BE2C (cell line): Measurements from ENCODE around the gene UBL3.

Experiments
- DNase-seq: peaks from one replicate; pipeline ENCODE4 v3.0.0-alpha.2; 2020
- H3K27me3 ChIP-seq: fragments of 250-450 bp; sonication (Bioruptor Pico); 2 replicates; pipeline ENCODE4 v1.5.1; 2020; ENCODE audit warnings: mild to moderate bottlenecking
- H3K36me3 ChIP-seq: fragments of 250-450 bp; sonication (Bioruptor Pico); 2 replicates; pipeline ENCODE4 v1.5.1; 2020; ENCODE audit warnings: mild to moderate bottlenecking
- H3K4me1 ChIP-seq: fragments of 250-450 bp; sonication (Bioruptor Pico); 2 replicates; pipeline ENCODE4 v1.5.1; 2020
- H3K4me3 ChIP-seq: 2 replicates; pipeline ENCODE4 v1.5.1; 2011; ENCODE audit warnings: low read depth, low read length
- H3K9me3 ChIP-seq: fragments of 250-450 bp; sonication (Bioruptor Pico); 2 replicates; pipeline ENCODE4 v1.5.1; 2020
- TF ChIP-seq, protein P1 (sequence below): IDR thresholded peaks from 2 replicates; pipeline ENCODE4 v1.5.1; 2012; ENCODE audit warnings: mild to moderate bottlenecking, low read depth, low read length

UBL3 gene

DNA sequence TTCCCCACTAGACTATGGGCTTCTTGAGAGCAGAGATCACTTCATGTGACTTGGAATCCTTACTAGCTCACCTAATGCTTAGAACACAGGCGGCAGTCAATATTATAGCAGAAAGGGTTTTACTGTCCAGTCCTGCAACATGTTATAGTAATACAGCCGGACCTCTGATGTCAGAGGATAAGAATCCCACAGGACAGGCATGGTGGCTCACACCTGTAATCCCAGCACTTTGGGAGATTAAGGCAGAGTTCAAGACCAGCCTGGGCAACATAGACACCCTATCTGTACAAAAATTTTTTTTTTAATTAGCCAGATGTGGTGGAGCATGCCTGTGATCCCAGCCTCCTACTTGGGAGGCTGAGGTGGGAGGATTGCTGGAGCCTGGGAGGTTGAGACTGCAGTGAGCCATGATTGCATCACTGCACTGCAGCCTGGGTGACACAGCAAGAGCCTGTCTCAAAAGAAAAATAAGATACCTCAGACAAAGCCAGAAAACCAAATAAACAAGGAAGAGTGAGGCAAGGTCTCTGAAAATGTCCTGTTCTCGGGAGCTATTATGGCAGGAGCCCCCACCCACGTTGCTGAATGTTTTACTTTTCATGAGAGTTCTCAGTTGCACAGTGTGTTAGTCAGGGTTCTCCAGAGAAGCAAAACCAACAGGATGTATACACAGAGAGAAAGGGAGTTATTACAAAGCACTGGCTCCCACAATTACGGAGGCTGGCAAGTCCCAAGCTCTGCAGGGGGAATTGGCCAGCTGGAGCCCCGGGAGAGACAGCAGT is 100.8 kb downstream of the UBL3 start:
- no peak overlapping the region for H3K4me3 ChIP-seq
- H3K9me3 ChIP-seq, result no peaks in the 10 kb centered on the region
- DNase-seq, result no peak

DNA sequence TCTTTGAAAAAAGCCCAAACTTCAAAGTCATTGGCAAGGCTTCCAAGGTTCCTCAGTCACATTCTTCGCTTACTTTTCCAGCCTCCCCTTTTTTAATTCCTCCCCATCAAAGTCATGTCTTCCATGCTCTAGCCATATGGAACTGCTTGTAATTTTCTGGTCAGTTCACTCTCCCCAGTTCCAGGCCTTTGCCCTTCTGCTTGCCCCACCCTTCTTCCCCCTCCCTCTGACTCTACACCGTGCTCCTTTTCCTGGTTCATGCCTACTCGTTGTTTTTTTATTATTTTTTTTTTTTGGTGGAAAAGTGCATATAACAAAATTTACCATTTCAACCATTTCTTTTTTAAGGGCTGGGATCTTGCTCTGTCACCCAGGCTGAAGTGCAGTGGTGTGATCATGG is 102.3 kb downstream of the UBL3 start:
- Histone ChIP-seq H3K27me3 (no peaks in the 10 kb centered on the region), H3K36me3 (no peaks in the 10 kb centered on the region), H3K4me1 (peaks cover 4% of the 10 kb centered on the region), H3K9me3 (no peaks in the 10 kb centered on the region), H3K4me3 (no peak overlapping the region)
- TF ChIP-seq, protein P1, sequence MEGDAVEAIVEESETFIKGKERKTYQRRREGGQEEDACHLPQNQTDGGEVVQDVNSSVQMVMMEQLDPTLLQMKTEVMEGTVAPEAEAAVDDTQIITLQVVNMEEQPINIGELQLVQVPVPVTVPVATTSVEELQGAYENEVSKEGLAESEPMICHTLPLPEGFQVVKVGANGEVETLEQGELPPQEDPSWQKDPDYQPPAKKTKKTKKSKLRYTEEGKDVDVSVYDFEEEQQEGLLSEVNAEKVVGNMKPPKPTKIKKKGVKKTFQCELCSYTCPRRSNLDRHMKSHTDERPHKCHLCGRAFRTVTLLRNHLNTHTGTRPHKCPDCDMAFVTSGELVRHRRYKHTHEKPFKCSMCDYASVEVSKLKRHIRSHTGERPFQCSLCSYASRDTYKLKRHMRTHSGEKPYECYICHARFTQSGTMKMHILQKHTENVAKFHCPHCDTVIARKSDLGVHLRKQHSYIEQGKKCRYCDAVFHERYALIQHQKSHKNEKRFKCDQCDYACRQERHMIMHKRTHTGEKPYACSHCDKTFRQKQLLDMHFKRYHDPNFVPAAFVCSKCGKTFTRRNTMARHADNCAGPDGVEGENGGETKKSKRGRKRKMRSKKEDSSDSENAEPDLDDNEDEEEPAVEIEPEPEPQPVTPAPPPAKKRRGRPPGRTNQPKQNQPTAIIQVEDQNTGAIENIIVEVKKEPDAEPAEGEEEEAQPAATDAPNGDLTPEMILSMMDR, result no peak
- no peak for DNase-seq

More for the DNA sequence above, 100.8 kb downstream of the UBL3 start:
- 0 out of 2 replicates have a peak, but pooled peaks cover 2% of the 10 kb centered on the region for H3K4me1 ChIP-seq
- H3K27me3 ChIP-seq, result no peaks in the 10 kb centered on the region
- TF ChIP-seq, protein P1, result no peak
- no peaks in the 10 kb centered on the region for H3K36me3 ChIP-seq

DNA sequence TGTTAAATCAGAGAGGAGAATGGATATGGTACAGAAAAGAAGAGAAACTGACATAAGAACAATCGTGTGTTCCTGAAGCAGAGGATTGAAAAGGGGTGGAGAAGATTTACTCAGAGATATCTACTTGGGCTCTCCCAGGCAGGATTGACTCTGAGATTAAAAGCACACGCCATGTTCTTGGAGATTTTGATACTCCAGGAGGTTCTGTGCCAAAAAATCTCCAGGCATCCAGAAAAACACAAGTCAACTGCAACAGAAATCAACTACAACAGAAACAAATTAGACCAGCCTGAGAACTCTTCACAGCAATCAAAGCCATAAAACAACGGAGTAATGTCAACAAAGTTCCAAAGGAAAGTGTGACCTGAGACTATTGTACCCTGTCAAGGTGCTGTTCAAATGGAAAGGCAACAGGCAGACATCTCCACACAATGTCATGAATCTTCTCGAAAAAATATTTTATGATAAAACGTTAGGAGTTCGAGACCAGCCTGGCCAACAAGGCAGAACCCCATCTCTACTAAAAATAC is 104.2 kb downstream of the UBL3 start:
- DNase-seq, result no peak
- Histone ChIP-seq H3K4me3 (no peak overlapping the region), H3K4me1 (peaks cover 4% of the 10 kb centered on the region), H3K27me3 (no peaks in the 10 kb centered on the region), H3K9me3 (no peaks in the 10 kb centered on the region), H3K36me3 (no peaks in the 10 kb centered on the region)
- TF ChIP-seq, protein P1, result no peak

DNA sequence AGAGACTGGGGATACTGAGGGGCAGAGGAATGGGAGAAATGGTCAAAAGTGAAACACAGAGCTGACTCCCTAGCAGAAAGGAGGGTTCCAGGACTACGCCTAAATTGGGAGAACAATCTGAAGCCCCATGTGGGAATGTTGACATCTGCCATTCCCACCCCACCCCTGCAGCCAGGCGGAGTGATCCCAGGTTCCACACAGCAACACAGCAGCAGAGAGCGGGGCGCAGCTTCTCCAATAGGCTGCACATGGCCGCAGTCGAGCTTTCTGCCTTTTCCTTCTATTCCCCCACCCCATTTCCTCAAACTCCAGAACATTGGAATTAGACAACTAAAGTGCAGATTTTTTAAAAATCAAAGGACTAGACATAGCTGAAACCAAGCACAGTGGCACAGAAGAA is 104.7 kb downstream of the UBL3 start:
- Histone ChIP-seq H3K9me3 (no peaks in the 10 kb centered on the region), H3K4me1 (peaks cover 4% of the 10 kb centered on the region), H3K27me3 (no peaks in the 10 kb centered on the region), H3K36me3 (no peaks in the 10 kb centered on the region), H3K4me3 (no peak overlapping the region)
- TF ChIP-seq, protein P1, result no peak
- no peak for DNase-seq

DNA sequence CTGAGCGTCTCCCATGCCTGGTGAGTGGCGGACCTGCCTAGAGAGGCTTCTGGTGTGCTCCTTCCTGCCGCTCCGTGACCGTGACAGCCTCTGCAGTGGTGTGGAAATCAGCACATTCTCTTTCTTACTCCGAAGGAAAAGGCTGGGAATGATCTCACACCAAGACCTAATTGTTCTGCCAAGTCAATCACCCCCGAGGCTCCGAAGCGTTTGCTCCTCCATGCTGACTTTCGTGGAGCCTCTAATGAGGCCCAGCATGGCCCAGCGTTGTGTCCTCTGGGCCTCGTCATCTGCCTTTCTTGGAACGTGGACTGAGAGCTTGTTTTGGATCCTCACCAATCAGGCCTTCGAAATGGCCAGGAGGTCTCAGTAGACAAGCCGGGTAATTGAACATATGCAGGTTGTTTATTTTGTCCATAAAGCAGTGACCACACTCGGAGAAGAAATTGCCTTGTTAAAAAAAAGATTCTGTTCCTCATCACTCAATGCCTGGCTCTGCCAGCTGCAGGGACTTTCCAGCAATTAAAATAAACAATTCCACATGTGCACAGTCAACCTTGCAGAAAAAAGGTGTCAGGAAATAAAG is 107.1 kb downstream of the UBL3 start:
- Histone ChIP-seq H3K27me3 (no peaks in the 10 kb centered on the region), H3K9me3 (no peaks in the 10 kb centered on the region), H3K36me3 (no peaks in the 10 kb centered on the region), H3K4me3 (no peak overlapping the region), H3K4me1 (peaks cover 4% of the 10 kb centered on the region)
- TF ChIP-seq, protein P1, result no peak
- DNase-seq, result no peak

DNA sequence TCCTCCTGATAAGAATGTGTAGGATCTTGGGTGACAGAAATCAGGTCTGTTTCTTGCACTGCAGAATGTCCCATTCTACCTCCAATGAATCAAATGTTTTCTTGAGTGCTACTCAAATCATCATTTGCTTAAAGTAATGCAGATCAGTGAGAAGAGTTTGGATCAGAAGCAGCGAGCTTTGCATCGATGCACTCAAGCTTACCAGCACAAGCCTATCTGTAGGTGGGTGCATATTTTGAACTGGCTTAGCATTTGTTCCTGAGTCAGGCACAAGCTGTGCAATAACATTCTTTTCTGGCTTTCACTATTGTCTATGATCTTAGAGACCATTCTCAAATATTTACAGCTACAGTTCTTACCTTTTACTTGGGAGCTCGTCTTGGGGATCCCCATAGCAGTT is 109.5 kb downstream of the UBL3 start:
- TF ChIP-seq, protein P1, result no peak
- no peaks in the 10 kb centered on the region for H3K9me3 ChIP-seq

More for the DNA sequence above, 109.5 kb downstream of the UBL3 start:
- H3K4me3 ChIP-seq, result no peak overlapping the region
- H3K27me3 ChIP-seq, result no peaks in the 10 kb centered on the region
- H3K4me1 ChIP-seq, result peaks cover 4% of the 10 kb centered on the region
- no peak for DNase-seq
- no peaks in the 10 kb centered on the region for H3K36me3 ChIP-seq
